Measurements from ENCODE around the gene IL1B. TPM values are rescaled to one million over a fixed set of nuclear protein-coding genes. Genes with fewer than 3 reads are reported as not detected.
A peak's percentile ranks its signal among the peaks of the same experiment; 100 is the strongest.

IL1B gene
- total RNA-seq = not detected in 2 replicates
- long read RNA-seq = 0 reads

GRCh38 chr2:112836695-112837117 is at the start of gene IL1B:
Gene IL1B, minus strand, starts transcription at chr2:112836779. Its CDS starts 550 bp downstream, at chr2:112836229.
- H3K36me3 Mint-ChIP-seq (ENCODE audit: unreplicated experiment) = no peaks in the 10 kb centered on the region
- no peak for DNase-seq (ENCODE audit: extremely low spot score, unreplicated experiment)
- H3K4me1 Mint-ChIP-seq (ENCODE audit: unreplicated experiment) = peaks cover 21% of the 10 kb centered on the region
- no peak within 1 kb of the TSS for H3K4me3 Mint-ChIP-seq (ENCODE audit: unreplicated experiment)
- H3K27me3 Mint-ChIP-seq (ENCODE audit: unreplicated experiment) = peaks cover 2% of the 10 kb centered on the region
- no peak within 1 kb of the TSS for H3K27ac Mint-ChIP-seq (ENCODE audit: unreplicated experiment)
- no peaks in the 10 kb centered on the region for H3K9me3 Mint-ChIP-seq (ENCODE audit: unreplicated experiment)
- TF ChIP-seq, protein P1, sequence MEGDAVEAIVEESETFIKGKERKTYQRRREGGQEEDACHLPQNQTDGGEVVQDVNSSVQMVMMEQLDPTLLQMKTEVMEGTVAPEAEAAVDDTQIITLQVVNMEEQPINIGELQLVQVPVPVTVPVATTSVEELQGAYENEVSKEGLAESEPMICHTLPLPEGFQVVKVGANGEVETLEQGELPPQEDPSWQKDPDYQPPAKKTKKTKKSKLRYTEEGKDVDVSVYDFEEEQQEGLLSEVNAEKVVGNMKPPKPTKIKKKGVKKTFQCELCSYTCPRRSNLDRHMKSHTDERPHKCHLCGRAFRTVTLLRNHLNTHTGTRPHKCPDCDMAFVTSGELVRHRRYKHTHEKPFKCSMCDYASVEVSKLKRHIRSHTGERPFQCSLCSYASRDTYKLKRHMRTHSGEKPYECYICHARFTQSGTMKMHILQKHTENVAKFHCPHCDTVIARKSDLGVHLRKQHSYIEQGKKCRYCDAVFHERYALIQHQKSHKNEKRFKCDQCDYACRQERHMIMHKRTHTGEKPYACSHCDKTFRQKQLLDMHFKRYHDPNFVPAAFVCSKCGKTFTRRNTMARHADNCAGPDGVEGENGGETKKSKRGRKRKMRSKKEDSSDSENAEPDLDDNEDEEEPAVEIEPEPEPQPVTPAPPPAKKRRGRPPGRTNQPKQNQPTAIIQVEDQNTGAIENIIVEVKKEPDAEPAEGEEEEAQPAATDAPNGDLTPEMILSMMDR (IDR thresholded peaks at IDR 0.05) = no peak

DNA sequence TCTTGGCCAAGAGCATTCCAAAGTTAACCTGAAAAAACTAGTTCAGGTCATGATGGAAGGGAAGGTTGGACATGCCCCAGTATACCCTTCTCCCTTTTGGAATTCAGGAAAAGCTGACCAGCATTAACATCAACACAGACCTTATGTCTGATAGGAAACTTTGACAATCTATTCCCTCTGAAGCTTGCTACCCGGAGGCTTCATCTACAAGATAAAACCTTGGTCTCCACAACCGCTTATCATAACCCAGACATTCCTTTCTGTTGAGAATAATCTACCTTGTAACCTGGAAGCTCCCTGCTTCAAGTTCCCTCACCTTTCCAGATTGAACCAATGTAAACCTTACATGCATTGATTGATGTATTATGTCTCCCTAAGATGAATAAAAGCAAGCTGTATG is 49.7 kb upstream of the IL1B start:
- no peaks in the 10 kb centered on the region for H3K36me3 Mint-ChIP-seq (ENCODE audit: unreplicated experiment)
- peaks cover 6% of the 10 kb centered on the region for H3K27me3 Mint-ChIP-seq (ENCODE audit: unreplicated experiment)
- peaks cover 2% of the 10 kb centered on the region for H3K4me1 Mint-ChIP-seq (ENCODE audit: unreplicated experiment)
- no peak overlapping the region for H3K27ac Mint-ChIP-seq (ENCODE audit: unreplicated experiment)
- no peaks in the 10 kb centered on the region for H3K9me3 Mint-ChIP-seq (ENCODE audit: unreplicated experiment)
- TF ChIP-seq, protein P1 (IDR thresholded peaks at IDR 0.05) = no peak
- DNase-seq (ENCODE audit: extremely low spot score, unreplicated experiment) = no peak
- H3K4me3 Mint-ChIP-seq (ENCODE audit: unreplicated experiment) = no peak overlapping the region

DNA sequence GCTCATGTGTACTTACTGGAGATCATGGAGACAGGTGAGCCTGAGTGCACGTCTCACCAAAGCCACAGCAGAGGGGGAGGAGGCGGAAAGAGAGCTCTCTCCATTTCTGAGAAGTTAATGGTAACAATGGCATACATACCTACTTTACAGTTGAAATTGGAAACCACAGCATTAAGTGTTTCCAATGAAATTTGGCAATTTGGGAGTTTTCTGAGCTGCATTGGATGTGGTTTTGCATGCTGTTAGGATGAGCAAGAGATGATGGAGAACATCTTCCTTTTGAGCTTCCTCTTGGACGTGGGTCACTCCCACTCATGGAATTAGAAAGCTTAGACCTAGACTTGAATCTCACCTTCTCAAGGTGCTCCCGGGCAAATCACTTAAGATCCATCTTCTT is 48.9 kb upstream of the IL1B start:
- Mint-ChIP-seq H3K4me1 (ENCODE audit: unreplicated experiment) (peaks cover 10% of the 10 kb centered on the region), H3K9me3 (ENCODE audit: unreplicated experiment) (no peaks in the 10 kb centered on the region), H3K36me3 (ENCODE audit: unreplicated experiment) (no peaks in the 10 kb centered on the region), H3K27ac (ENCODE audit: unreplicated experiment) (no peak overlapping the region), H3K27me3 (ENCODE audit: unreplicated experiment) (peaks cover 6% of the 10 kb centered on the region), H3K4me3 (ENCODE audit: unreplicated experiment) (no peak overlapping the region)
- TF ChIP-seq, protein P1 (IDR thresholded peaks at IDR 0.05) = no peak
- no peak for DNase-seq (ENCODE audit: extremely low spot score, unreplicated experiment)

GRCh38 chr2:112884869-112885505 is 48.4 kb upstream of the IL1B start:
- H3K4me1 Mint-ChIP-seq (ENCODE audit: unreplicated experiment) = peaks cover 13% of the 10 kb centered on the region
- no peak overlapping the region for H3K27ac Mint-ChIP-seq (ENCODE audit: unreplicated experiment)
- no peaks in the 10 kb centered on the region for H3K9me3 Mint-ChIP-seq (ENCODE audit: unreplicated experiment)
- H3K4me3 Mint-ChIP-seq (ENCODE audit: unreplicated experiment) = no peak overlapping the region
- H3K27me3 Mint-ChIP-seq (ENCODE audit: unreplicated experiment) = peaks cover 6% of the 10 kb centered on the region
- H3K36me3 Mint-ChIP-seq (ENCODE audit: unreplicated experiment) = no peaks in the 10 kb centered on the region
- no peak for DNase-seq (ENCODE audit: extremely low spot score, unreplicated experiment)
- TF ChIP-seq, protein P1 (IDR thresholded peaks at IDR 0.05) = peak; percentile 58

GRCh38 chr2:112883669-112884068 is 47.1 kb upstream of the IL1B start:
- no peaks in the 10 kb centered on the region for H3K36me3 Mint-ChIP-seq (ENCODE audit: unreplicated experiment)
- H3K9me3 Mint-ChIP-seq (ENCODE audit: unreplicated experiment) = no peaks in the 10 kb centered on the region
- no peak for DNase-seq (ENCODE audit: extremely low spot score, unreplicated experiment)
- peaks cover 6% of the 10 kb centered on the region for H3K27me3 Mint-ChIP-seq (ENCODE audit: unreplicated experiment)
- H3K27ac Mint-ChIP-seq (ENCODE audit: unreplicated experiment) = no peak overlapping the region
- TF ChIP-seq, protein P1 (IDR thresholded peaks at IDR 0.05) = no peak
- no peak overlapping the region for H3K4me3 Mint-ChIP-seq (ENCODE audit: unreplicated experiment)
- peaks cover 14% of the 10 kb centered on the region for H3K4me1 Mint-ChIP-seq (ENCODE audit: unreplicated experiment)

Data from osteocyte (in vitro differentiated cells).